T-cell (primary cell): Measurements from ENCODE around the gene SEMA4D. TPM values are rescaled to one million over a fixed set of nuclear protein-coding genes. Genes with fewer than 3 reads are reported as not detected.

Experiments
- ATAC-seq, 4 experiments: fragments of 200-7000 bp in 3 of 4; fragments of 150-1000 bp in 1 of 4; cut with Tn5 transposase; replicated peaks in 1 of 4; 1 replicate in 3 of 4; 2 replicates in 1 of 4; pipeline ENCODE4 v1.10.0; 2021; ENCODE audit warnings: moderate library complexity in 3 of 4, mild to moderate bottlenecking in 2 of 4, moderate number of reproducible peaks in 1 of 4
- CTCF ChIA-PET, 2 donors: fragments of 300-600 bp; sonication (Branson Sonifier 250); formaldehyde crosslinking; loops; one replicate each; lab custom pipeline; 2022; ENCODE audit warnings: antibody characterized with exemption in 2 of 2; lab: Charles Lee
- POLR2A ChIA-PET, 2 donors: fragments of 300-600 bp; sonication (Branson Sonifier 250); formaldehyde crosslinking; loops; one replicate each; lab custom pipeline; 2022; ENCODE audit warnings: antibody characterized with exemption in 2 of 2; lab: Charles Lee
- DNase-seq, 35 experiments: peaks; one replicate each; pipeline versions ENCODE4 v3.0.0 to v3.0.0-alpha.2; 2013 to 2023
- H3K27ac ChIP-seq: one replicate; pipeline ENCODE4 v1.5.1; 2013; ENCODE audit warnings: low read length
- H3K27me3 ChIP-seq, 2 experiments: replicated peaks in 1 of 2; 1 replicate in 1 of 2; 2 replicates in 1 of 2; pipeline versions ENCODE4 v1.6.1 to v1.7.0; 2013; ENCODE audit warnings: low read length in 1 of 2, mixed read lengths in 1 of 2; ENCODE audit not compliant: control insufficient read depth in 2 of 2, insufficient read depth in 2 of 2; ENCODE audit errors: extremely low read depth in 1 of 2
- H3K36me3 ChIP-seq, 2 donors: 1 replicate in 1 of 2; 2 replicates in 1 of 2; pipeline versions ENCODE4 v1.6.1 to v1.7.0; 2013; ENCODE audit warnings: low read length in 1 of 2; ENCODE audit not compliant: control insufficient read depth in 2 of 2, insufficient read depth in 1 of 2; ENCODE audit errors: extremely low read depth in 1 of 2
- H3K4me1 ChIP-seq, 2 experiments: 1 replicate in 1 of 2; 2 replicates in 1 of 2; pipeline versions ENCODE4 v1.6.1 to v1.7.0; 2013; ENCODE audit warnings: low read length in 2 of 2, mixed read lengths in 1 of 2; ENCODE audit not compliant: insufficient read depth in 2 of 2, control insufficient read depth in 1 of 2; ENCODE audit errors: extremely low read depth in 1 of 2
- H3K4me3 ChIP-seq, 2 donors: 1 replicate in 1 of 2; 2 replicates in 1 of 2; pipeline versions ENCODE4 v1.5.1 to v1.7.0; 2013; ENCODE audit warnings: mild to moderate bottlenecking in 2 of 2, low read length in 1 of 2, moderate library complexity in 1 of 2; ENCODE audit not compliant: control insufficient read depth in 1 of 2; ENCODE audit errors: extremely low read depth in 1 of 2
- H3K9me3 ChIP-seq: 2 replicates; pipeline ENCODE4 v1.7.0; 2013
- H3K27ac Mint-ChIP-seq, 2 donors: one replicate each; pipeline ENCODE4 v1.8.0; 2020 to 2021; ENCODE audit warnings: mild to moderate bottlenecking in 2 of 2, mixed read lengths in 2 of 2
- H3K27me3 Mint-ChIP-seq, 2 donors: one replicate each; pipeline ENCODE4 v1.8.0; 2021 to 2022; ENCODE audit warnings: mixed read lengths in 2 of 2
- H3K36me3 Mint-ChIP-seq: one replicate; pipeline ENCODE4 v1.8.0; 2021; ENCODE audit warnings: mixed read lengths
- H3K4me1 Mint-ChIP-seq, 3 donors: one replicate each; pipeline ENCODE4 v1.8.0; 2020 to 2022; ENCODE audit warnings: mixed read lengths in 3 of 3, mild to moderate bottlenecking in 1 of 3
- H3K4me3 Mint-ChIP-seq, 3 donors: one replicate each; pipeline ENCODE4 v1.8.0; 2020 to 2022; ENCODE audit warnings: mild to moderate bottlenecking in 3 of 3, mixed read lengths in 3 of 3, moderate library complexity in 3 of 3
- H3K9me3 Mint-ChIP-seq, 3 donors: one replicate each; pipeline ENCODE4 v1.8.0; 2020 to 2022; ENCODE audit warnings: mixed read lengths in 3 of 3
- WGBS: methylation state at CpG from one replicate; pipeline ENCODE4 v1.1.5; 2013; ENCODE audit warnings: missing lambda C conversion rate; ENCODE audit not compliant: insufficient coverage; 5-methylcytosine and 5-hydroxymethylcytosine counted together
- total RNA-seq, 35 experiments: library from RNA in 6 of 35; stranded (reverse) in 6 of 35; fragments of 120-200 nt in 1 of 35; gene quantifications; one replicate each; pipeline versions ENCODE4 v1.2.1 to v1.2.4 and lab custom pipeline; 2013 to 2026

SEMA4D gene
- total RNA-seq, 5 donors from 2014 or later (not counting 1 experiment from before 2014, with no cell fraction given): 347 to 585 (median 434) TPM

GRCh38 chr9:89523948-89524347 lies 26.0 kb upstream of the SEMA4D start:
- Histone ChIP-seq H3K27ac (peak overlapping the region; percentile 87), H3K27me3 (no peaks in the 10 kb centered on the region), H3K4me1 (peaks cover 86 to 99% of the 10 kb centered on the region in 2 experiments), H3K9me3 (no peaks in the 10 kb centered on the region), H3K4me3 (no peak overlapping the region), H3K36me3 (no peaks in the 10 kb centered on the region)
- DNase-seq (peak in 33 of 35 experiments; percentile 41 to 78 (median 59)), ATAC-seq (peak; percentile 51 to 66 (median 61))
- Mint-ChIP-seq H3K4me3 (peak overlapping the region; percentile 17 to 78 (median 21)), H3K36me3 (no peaks in the 10 kb centered on the region), H3K27me3 (no peaks in the 10 kb centered on the region), H3K27ac (peak overlapping the region; percentile 95 to 98), H3K4me1 (peaks cover 96 to 100% (median 99%) of the 10 kb centered on the region in 3 donors), H3K9me3 (peaks cover 0 to 6% (median 0%) of the 10 kb centered on the region in 3 donors)
- CTCF ChIA-PET: interaction anchor here (0.5 to 2.5 kb wide), 6 partner anchors 11 to 196 kb away, joined by 3 to 17 read pairs (median 4); no protein-coding TSS in a partner anchor
- POLR2A ChIA-PET: interaction anchor here in 1 of 2 donors (1.1 kb wide), 1 partner anchor 19 kb away, joined by 4 read pairs; no protein-coding TSS in a partner anchor
- WGBS: 100% methylated on average over 1 of the region's 3 CpGs

- CTCF ChIA-PET: interaction anchor here (0.7 to 2.5 kb wide), 6 partner anchors 13 to 94 kb away, joined by 3 to 17 read pairs (median 5); no protein-coding TSS in a partner anchor
- H3K4me1 ChIP-seq: peaks cover 85 to 99% of the 10 kb centered on the region in 2 experiments
- H3K4me3 ChIP-seq: no peak overlapping the region
- POLR2A ChIA-PET: interaction anchor here (0.6 to 0.7 kb wide), 3 partner anchors 19 to 84 kb away, joined by 3 read pairs; no protein-coding TSS in a partner anchor
- no peak for ATAC-seq
- peak overlapping the region; percentile 95 to 98 for H3K27ac Mint-ChIP-seq
- peaks cover 0 to 3% (median 0%) of the 10 kb centered on the region in 3 donors for H3K9me3 Mint-ChIP-seq
- no peaks in the 10 kb centered on the region for H3K27me3 Mint-ChIP-seq
- H3K36me3 Mint-ChIP-seq: no peaks in the 10 kb centered on the region
- no peaks in the 10 kb centered on the region for H3K27me3 ChIP-seq
- WGBS: 9% methylated on average over 1 of the region's 2 CpGs
- H3K9me3 ChIP-seq: no peaks in the 10 kb centered on the region
- DNase-seq: no peak
- H3K4me1 Mint-ChIP-seq: peaks cover 96 to 100% (median 99%) of the 10 kb centered on the region in 3 donors
- H3K4me3 Mint-ChIP-seq: peak overlapping the region in 2 of 3 donors; percentile 69 to 78
- no peaks in the 10 kb centered on the region for H3K36me3 ChIP-seq
- H3K27ac ChIP-seq: peak overlapping the region; percentile 87
Measured at GRCh38 chr9:89522959-89523285, 25.0 kb upstream of the SEMA4D start.

- Mint-ChIP-seq H3K27ac (peak overlapping the region; percentile 87 to 98), H3K36me3 (no peaks in the 10 kb centered on the region), H3K4me1 (peaks cover 96 to 99% (median 99%) of the 10 kb centered on the region in 3 donors), H3K27me3 (no peaks in the 10 kb centered on the region), H3K4me3 (peak overlapping the region; percentile 59 to 78 (median 69)), H3K9me3 (peaks cover 0 to 3% (median 0%) of the 10 kb centered on the region in 3 donors)
- ChIA-PET POLR2A (interaction anchor here (0.6 to 0.7 kb wide), 3 partner anchors 19 to 175 kb away, joined by 3 to 4 read pairs (median 3); no protein-coding TSS in a partner anchor), CTCF (interaction anchor here in 1 of 2 donors (0.7 to 2.5 kb wide), 4 partner anchors 14 to 51 kb away, joined by 3 to 17 read pairs (median 6); no protein-coding TSS in a partner anchor)
- peak overlapping the region; percentile 87 for H3K27ac ChIP-seq
- H3K4me1 ChIP-seq: peaks cover 81 to 96% of the 10 kb centered on the region in 2 experiments
- no peaks in the 10 kb centered on the region for H3K27me3 ChIP-seq
- no peaks in the 10 kb centered on the region for H3K36me3 ChIP-seq
- H3K9me3 ChIP-seq: no peaks in the 10 kb centered on the region
- DNase-seq (peak; percentile 45 to 92 (median 78)), ATAC-seq (peak; percentile 89 to 91 (median 90))
- WGBS: 0% methylated on average over 10 of the region's 11 CpGs
- H3K4me3 ChIP-seq: no peak overlapping the region
Measured at GRCh38 chr9:89522261-89522958, 24.5 kb upstream of the SEMA4D start.

GRCh38 chr9:89519366-89519805 lies 21.5 kb upstream of the SEMA4D start:
- Histone ChIP-seq H3K27me3 (no peaks in the 10 kb centered on the region), H3K4me3 (no peak overlapping the region), H3K4me1 (peaks cover 57 to 68% of the 10 kb centered on the region in 2 experiments), H3K36me3 (no peaks in the 10 kb centered on the region), H3K9me3 (no peaks in the 10 kb centered on the region), H3K27ac (peak overlapping the region; percentile 70)
- H3K4me3 Mint-ChIP-seq: peak overlapping the region in 1 of 3 donors; percentile 78
- CTCF ChIA-PET: interaction anchor here in 1 of 2 donors (0.6 kb wide), 1 partner anchor 29 kb away, joined by 3 read pairs; no protein-coding TSS in a partner anchor
- no peak for ATAC-seq
- H3K4me1 Mint-ChIP-seq: peaks cover 81 to 86% (median 85%) of the 10 kb centered on the region in 3 donors
- DNase-seq: no peak
- no peaks in the 10 kb centered on the region for H3K27me3 Mint-ChIP-seq
- peak overlapping the region; percentile 87 to 98 for H3K27ac Mint-ChIP-seq
- POLR2A ChIA-PET: interaction anchor here in 1 of 2 donors (0.6 kb wide), 1 partner anchor 20 kb away, joined by 3 read pairs; no protein-coding TSS in a partner anchor
- no peaks in the 10 kb centered on the region for H3K36me3 Mint-ChIP-seq
- 93% methylated on average over 2 of the region's 3 CpGs for WGBS
- no peaks in the 10 kb centered on the region for H3K9me3 Mint-ChIP-seq

GRCh38 chr9:89518466-89519365 lies 20.8 kb upstream of the SEMA4D start:
- Mint-ChIP-seq H3K36me3 (no peaks in the 10 kb centered on the region), H3K27ac (peak overlapping the region; percentile 87 to 98), H3K27me3 (no peaks in the 10 kb centered on the region), H3K4me1 (peaks cover 80 to 83% (median 82%) of the 10 kb centered on the region in 3 donors), H3K4me3 (peak overlapping the region in 1 of 3 donors; percentile 78), H3K9me3 (no peaks in the 10 kb centered on the region)
- no peak for ATAC-seq
- ChIA-PET POLR2A (no interaction called here), CTCF (no interaction called here)
- H3K36me3 ChIP-seq: no peaks in the 10 kb centered on the region
- H3K27me3 ChIP-seq: no peaks in the 10 kb centered on the region
- H3K4me1 ChIP-seq: peaks cover 51 to 62% of the 10 kb centered on the region in 2 experiments
- DNase-seq: peak in 1 of 35 experiments; percentile 42
- H3K27ac ChIP-seq: peak overlapping the region; percentile 70
- 89% methylated on average over 3 of the region's 6 CpGs for WGBS
- H3K4me3 ChIP-seq: no peak overlapping the region
- H3K9me3 ChIP-seq: no peaks in the 10 kb centered on the region
